GM18499 (cell line): ENCODE data around the gene AK3.

ENCODE experiments used
- ATAC-seq: cut with Tn5 transposase; IDR thresholded peaks from one replicate; pipeline ENCODE4 v1.9.1; 2021; ENCODE audit warnings: moderate number of reproducible peaks; ENCODE audit not compliant: insufficient read depth, unreplicated experiment

Gene AK3

DNA sequence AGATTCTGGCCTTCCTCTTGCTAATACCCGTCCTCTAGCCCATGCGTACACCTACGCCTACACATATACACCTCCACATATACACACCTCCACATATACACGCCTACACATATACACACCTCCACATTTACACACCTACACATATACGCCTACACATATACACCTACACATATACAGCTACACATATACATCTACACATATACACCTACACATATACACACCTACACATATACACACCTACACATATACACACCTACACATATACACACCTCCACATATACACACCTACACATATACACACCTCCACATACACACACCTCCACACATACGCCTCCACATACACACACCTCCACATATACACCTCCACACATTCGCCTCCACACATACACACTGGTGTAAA, 27.2 kb downstream of the AK3 start:
- ATAC-seq, result no peak

DNA sequence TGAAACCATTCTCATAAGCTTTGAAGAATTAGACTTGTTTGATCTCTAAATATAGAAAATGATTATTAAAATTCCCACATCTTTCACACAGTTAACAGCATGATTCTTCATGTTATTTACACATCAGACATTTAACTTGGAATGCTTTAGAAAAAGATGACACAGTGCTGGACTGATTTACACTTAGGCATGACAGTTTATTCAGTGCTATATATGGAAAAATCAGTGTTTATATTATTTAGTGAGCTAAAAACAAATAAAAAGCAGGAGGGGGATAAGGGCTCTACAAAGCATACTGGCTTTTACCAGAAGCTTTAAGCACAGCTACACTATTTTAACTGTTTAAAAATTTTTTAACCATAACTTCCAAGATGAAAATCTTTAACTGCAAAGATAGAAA, 31.6 kb downstream of the AK3 start:
- no peak for ATAC-seq

- no peak for ATAC-seq
Observed at GRCh38 chr9:4706971-4707622, 33.9 kb downstream of the AK3 start.

DNA sequence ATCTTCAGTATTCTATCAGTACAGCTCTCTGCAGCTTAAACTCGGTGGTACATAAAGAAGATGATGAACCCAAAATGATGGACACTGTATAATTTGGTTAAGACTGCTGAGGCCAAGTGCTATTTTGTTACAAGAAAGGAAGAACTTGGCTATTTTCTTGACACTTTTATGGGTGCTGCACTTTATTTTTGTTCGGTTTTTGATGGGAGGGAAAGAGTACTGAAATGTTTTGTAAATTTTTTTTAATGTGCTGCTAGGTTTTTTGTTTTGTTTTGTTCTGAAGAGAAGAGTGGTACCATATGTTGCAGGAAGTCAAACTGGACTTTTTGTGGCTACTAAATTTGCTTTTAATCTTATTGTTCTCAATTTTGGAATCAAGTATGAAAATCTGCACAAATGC, 35.0 kb downstream of the AK3 start:
- ATAC-seq, result no peak

- ATAC-seq, result no peak
Observed at GRCh38 chr9:4704129-4704528, 36.9 kb downstream of the AK3 start.

- ATAC-seq, result no peak
Observed at GRCh38 chr9:4701526-4701925, 39.5 kb downstream of the AK3 start.

- ATAC-seq, result no peak
Observed at GRCh38 chr9:4700932-4701331, 40.1 kb downstream of the AK3 start.

- ATAC-seq, result no peak
Observed at GRCh38 chr9:4700091-4700490, 40.9 kb downstream of the AK3 start.

- ATAC-seq, result no peak
Observed at GRCh38 chr9:4691795-4692194, 49.2 kb downstream of the AK3 start.

DNA sequence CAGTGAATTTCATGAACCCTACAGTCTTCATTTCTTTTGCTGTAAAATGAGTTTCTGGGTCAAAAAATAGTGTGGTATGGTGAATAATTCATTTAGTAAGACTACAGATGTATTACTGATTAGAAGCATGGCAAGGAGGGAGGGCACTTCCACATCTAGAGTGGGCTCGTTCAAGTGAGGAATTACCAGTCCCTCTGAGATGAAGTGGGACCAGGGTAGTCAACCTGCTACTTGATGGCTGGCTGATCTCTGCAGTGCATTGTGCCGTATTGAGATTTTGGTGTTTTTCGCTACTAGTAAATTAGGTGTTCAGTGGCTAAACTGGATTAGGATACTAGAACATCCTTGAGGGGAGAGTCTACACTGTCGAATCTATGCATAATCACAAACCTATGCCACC, 50.9 kb downstream of the AK3 start:
- no peak for ATAC-seq

- peak; percentile 40 for ATAC-seq
Observed at GRCh38 chr9:4689687-4690104, 51.3 kb downstream of the AK3 start.

GRCh38 chr9:4689021-4689420, 52.0 kb downstream of the AK3 start:
- no peak for ATAC-seq

DNA sequence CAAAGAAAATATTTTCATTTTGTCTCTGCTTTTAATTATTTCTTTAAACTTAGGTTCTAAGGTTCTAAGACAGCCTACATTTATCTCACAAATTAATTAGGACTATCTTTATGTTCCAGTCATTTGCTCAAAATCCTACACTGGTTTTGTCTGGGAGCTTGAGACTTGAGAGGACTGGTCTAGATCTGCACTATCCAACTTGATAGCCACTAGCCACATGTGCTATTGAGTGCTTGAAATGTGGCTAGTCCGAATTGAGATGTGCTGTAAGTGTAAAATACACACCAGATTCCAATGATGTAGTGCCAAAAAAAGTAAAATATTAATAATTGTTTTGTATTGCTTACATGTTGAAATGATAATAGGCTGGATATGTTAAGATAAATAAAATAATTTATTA, 54.4 kb downstream of the AK3 start:
- ATAC-seq, result no peak

- ATAC-seq, result no peak
Observed at GRCh38 chr9:4686112-4686511, 54.9 kb downstream of the AK3 start.

- no peak for ATAC-seq
Observed at GRCh38 chr9:4684820-4685219, 56.2 kb downstream of the AK3 start.

- no peak for ATAC-seq
Observed at GRCh38 chr9:4680750-4681149, 60.3 kb downstream of the AK3 start.

- ATAC-seq, result no peak
Observed at GRCh38 chr9:4680173-4680525, 60.9 kb downstream of the AK3 start.

DNA sequence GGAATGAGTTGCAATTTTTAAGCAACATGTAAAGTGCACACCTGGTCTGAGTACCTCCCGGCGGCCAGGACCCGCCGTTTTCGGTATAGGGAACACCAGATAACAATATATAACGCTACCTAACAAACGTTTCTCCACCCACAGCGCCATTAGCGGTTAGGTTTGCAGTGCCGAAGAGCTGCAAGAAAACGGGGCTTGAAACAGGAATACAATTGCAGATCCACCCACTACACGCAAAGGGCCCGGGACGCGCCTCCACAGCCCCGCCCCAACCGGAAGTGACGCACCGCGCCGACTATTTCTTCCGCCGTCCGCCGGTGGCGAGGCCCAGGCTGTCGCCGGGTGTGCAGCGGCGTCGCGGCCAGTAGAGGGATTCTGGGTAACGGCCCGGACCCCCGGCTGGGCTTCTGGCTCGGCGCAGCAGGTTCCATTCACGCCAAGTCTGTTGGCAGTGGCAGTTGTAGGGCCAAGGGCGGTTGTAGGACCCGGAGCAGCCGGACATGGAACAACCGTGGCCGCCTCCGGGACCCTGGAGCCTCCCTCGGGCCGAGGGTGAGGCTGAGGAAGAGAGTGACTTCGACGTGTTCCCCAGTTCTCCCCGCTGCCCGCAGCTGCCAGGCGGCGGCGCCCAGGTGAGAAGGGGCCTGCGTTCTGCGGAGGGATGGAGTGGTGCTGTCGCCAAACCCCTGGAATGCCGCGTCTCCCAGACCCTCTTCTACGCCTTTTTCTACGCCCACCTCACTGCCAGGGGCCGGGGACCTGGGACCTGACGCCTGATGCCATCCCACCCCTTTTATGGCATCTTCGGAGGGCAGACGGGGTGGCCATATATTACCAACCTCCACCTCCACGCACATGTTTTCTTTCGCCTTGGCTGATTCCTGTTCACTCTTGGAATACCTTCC, 61.5 kb downstream of the AK3 start, which contains the start of gene CDC37L1:
CDC37L1 (plus strand) TSS at position 302 of the 905 bp plus-strand sequence; CDS start at position 501, 199 bp downstream.
- ATAC-seq, result peak; percentile 88

DNA sequence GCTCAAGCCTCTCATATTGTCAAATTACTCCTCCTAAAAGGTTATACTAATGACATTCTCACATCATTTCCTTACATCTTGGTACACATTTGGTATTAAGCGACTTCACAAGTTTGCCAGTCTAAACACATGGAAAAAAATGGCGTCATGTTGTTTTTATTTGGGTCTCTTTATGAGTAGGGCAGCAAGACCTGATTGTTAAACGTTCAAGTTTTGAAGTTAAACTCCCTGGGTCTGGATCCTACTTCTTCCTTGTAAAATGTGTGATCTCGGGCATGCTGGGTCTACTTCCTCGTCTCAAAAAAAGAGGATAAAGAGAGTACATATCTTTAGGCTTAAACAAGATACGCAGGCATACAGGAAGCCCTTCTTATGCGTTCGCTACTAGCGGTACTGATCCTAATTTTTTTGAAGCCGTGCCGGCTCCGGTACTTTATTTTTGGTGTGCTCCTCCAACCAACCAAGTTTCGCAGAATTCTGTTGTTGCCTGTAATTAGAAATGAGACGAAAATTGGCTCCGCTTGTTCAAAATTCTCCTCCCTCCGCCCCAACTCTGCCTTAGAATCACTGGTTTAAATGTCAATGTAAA, 62.2 kb downstream of the AK3 start:
- no peak for ATAC-seq

GRCh38 chr9:4677392-4677791, 63.6 kb downstream of the AK3 start:
- no peak for ATAC-seq

GRCh38 chr9:4674783-4675182, 66.2 kb downstream of the AK3 start:
- ATAC-seq, result no peak
